Fibroblast of lung (primary cell): ENCODE results near the gene FAM83E. TPM values are rescaled to one million over a fixed set of nuclear protein-coding genes. Genes with fewer than 3 reads are reported as not detected.

Source experiments
- DNase-seq, 2 donors: peaks; one replicate each; pipeline versions ENCODE4 v3.0.0 to v3.0.0-alpha.2; 2010; ENCODE audit warnings: low read depth in 2 of 2
- H2AFZ ChIP-seq: 2 replicates; pipeline ENCODE4 v1.5.1; 2012; ENCODE audit warnings: low read length, control low read depth, inconsistent platforms
- H3K27ac ChIP-seq: 2 replicates; pipeline ENCODE4 v1.5.1; 2011; ENCODE audit warnings: low read length, control low read depth; ENCODE audit not compliant: insufficient read depth
- H3K27me3 ChIP-seq: 2 replicates; pipeline ENCODE4 v1.5.1; 2011; ENCODE audit warnings: mild to moderate bottlenecking, low read length; ENCODE audit not compliant: control insufficient read depth, insufficient read depth
- H3K36me3 ChIP-seq: 2 replicates; pipeline ENCODE4 v1.5.1; 2011; ENCODE audit warnings: low read length; ENCODE audit not compliant: control insufficient read depth, insufficient read depth
- H3K4me1 ChIP-seq: 2 replicates; pipeline ENCODE4 v1.5.1; 2011; ENCODE audit warnings: low read length; ENCODE audit not compliant: control insufficient read depth, insufficient read depth; ENCODE audit errors: extremely low read depth
- H3K4me2 ChIP-seq: 2 replicates; pipeline ENCODE4 v1.5.1; 2011; ENCODE audit warnings: low read length, control low read depth; ENCODE audit not compliant: insufficient read depth; ENCODE audit errors: extremely low read depth
- H3K4me3 ChIP-seq, 4 experiments: fragments of 200-600 bp in 1 of 4; sonication (generic) in 1 of 4; replicated peaks in 1 of 4; 2 replicates each; pipeline ENCODE4 v1.5.1; 2011 to 2016; ENCODE audit warnings: low read length in 4 of 4, low read depth in 3 of 4, mild to moderate bottlenecking in 3 of 4, control low read depth in 2 of 4, inconsistent platforms in 1 of 4, mixed read lengths in 1 of 4; ENCODE audit not compliant: insufficient read depth in 1 of 4; ENCODE audit errors: control extremely low read depth in 1 of 4
- H3K79me2 ChIP-seq: 2 replicates; pipeline ENCODE4 v1.5.1; 2012; ENCODE audit warnings: mild to moderate bottlenecking, low read length, inconsistent platforms; ENCODE audit not compliant: control insufficient read depth, insufficient read depth
- H3K9ac ChIP-seq: 2 replicates; pipeline ENCODE4 v1.5.1; 2011; ENCODE audit warnings: mild to moderate bottlenecking, low read length, control low read depth; ENCODE audit not compliant: insufficient read depth
- H3K9me3 ChIP-seq: 2 replicates; pipeline ENCODE4 v1.5.1; 2012; ENCODE audit warnings: low read depth, low read length; ENCODE audit not compliant: control insufficient read depth, insufficient read depth
- H4K20me1 ChIP-seq: 2 replicates; pipeline ENCODE4 v1.5.1; 2011; ENCODE audit warnings: low read length; ENCODE audit not compliant: control insufficient read depth, insufficient read depth; ENCODE audit errors: extremely low read depth
- CTCF ChIP-seq, 2 donors: IDR thresholded peaks in 1 of 2; conservative IDR thresholded peaks in 1 of 2; 1 replicate in 1 of 2; 2 replicates in 1 of 2; pipeline ENCODE4 v1.5.1; 2011 to 2012; ENCODE audit warnings: low read length in 2 of 2, control low read depth in 1 of 2, inconsistent platforms in 1 of 2, low read depth in 1 of 2, mild to moderate bottlenecking in 1 of 2
- EZH2 ChIP-seq: IDR thresholded peaks from 2 replicates; pipeline ENCODE4 v1.5.1; 2012; ENCODE audit warnings: low read length, control low read depth, mild to moderate bottlenecking; ENCODE audit errors: missing control alignments
- polyA plus RNA-seq, 2 donors: library from polyadenylated mRNA; depleted of rRNA in 1 of 2; stranded (reverse) in 1 of 2; unstranded in 1 of 2; fragments of >200 nt; gene quantifications; 2 replicates each; pipeline ENCODE4 v1.2.1, GENCODE V29; 2011 to 2012; ENCODE audit warnings: missing spikeins in 1 of 2
- total RNA-seq: library from RNA; depleted of rRNA; stranded (reverse); fragments of >200 nt; gene quantifications from 2 replicates; pipeline ENCODE4 v1.2.1, GENCODE V29; 2014

Gene FAM83E
- total and polyA plus RNA-seq, 2 donors (not counting 1 experiment from before 2014, with no cell fraction given): 0.50 TPM; not detected in 1

DNA sequence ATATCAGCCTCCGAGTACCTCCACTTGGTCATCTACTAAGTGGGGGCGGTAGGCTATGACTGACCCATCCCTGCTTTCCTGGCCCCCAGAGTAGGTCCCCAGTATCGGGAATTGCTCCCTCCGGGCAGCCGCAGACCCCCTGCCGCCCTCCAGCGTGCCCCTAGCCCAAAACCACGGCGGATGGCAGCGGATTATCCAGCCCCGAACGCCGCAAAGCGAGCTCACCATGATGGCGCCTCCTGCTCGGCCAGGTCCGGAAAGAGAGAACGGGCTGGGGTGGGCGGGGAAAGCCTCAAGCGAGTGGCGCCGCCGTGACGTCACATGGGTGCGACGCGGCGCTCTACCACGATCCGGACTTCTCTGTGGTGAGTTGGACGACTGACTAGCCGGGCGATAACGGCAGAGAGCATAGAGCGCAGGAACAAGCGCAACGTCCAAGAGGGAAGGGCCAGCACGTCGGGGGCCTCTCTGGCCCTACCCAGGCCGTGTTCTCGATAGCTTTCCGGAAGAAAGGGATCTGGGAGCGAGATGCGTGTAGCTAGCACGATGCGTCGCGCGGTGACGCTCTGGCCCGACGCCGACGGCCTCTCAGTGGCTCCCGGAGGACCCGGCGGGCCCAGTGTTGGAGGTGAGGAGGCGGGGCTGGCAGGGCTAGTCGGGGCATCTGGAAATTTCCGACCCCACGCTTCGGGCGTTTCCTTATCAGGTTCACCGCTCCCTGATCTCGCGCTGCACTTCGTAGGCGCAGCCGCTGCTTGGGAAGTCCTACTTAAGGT lies 4.2 kb upstream of the FAM83E start, which contains the start of the genes RPL18 and SPHK2:
Gene RPL18, minus strand, starts transcription at position 263 of the 776 bp plus-strand sequence. Its CDS starts 35 bp downstream, at position 228.
Gene SPHK2, plus strand, starts transcription at position 591 of the 776 bp plus-strand sequence. CDS start 1,009 bp downstream, outside the sequence.
- H3K4me1 ChIP-seq: peaks cover 19% of the 10 kb centered on the region
- peak within 1 kb of the TSS; percentile 100 for H3K4me2 ChIP-seq
- H3K79me2 ChIP-seq: peaks cover 37% of the 10 kb centered on the region
- H3K4me3 ChIP-seq: peak within 1 kb of the TSS; percentile 79 to 99 (median 93)
- H3K9ac ChIP-seq: peak within 1 kb of the TSS; percentile 92
- no peaks in the 10 kb centered on the region for H3K9me3 ChIP-seq
- H4K20me1 ChIP-seq: peaks cover 2% of the 10 kb centered on the region
- no peaks in the 10 kb centered on the region for H3K27me3 ChIP-seq
- DNase-seq: peak; percentile 100
- H3K27ac ChIP-seq: peak within 1 kb of the TSS; percentile 88
- H2AFZ ChIP-seq: peak within 1 kb of the TSS; percentile 65
- H3K36me3 ChIP-seq: peaks cover 28% of the 10 kb centered on the region
- TF ChIP-seq CTCF (conservative IDR thresholded peaks at IDR 0.05 in 1 of 2, IDR thresholded peaks at IDR 0.05 in 1 of 2; ENCODE audit: low read depth in 1 of 2, low read length in 2 of 2) (peak in 1 of 2 donors; percentile 3), EZH2 (no peak)

DNA sequence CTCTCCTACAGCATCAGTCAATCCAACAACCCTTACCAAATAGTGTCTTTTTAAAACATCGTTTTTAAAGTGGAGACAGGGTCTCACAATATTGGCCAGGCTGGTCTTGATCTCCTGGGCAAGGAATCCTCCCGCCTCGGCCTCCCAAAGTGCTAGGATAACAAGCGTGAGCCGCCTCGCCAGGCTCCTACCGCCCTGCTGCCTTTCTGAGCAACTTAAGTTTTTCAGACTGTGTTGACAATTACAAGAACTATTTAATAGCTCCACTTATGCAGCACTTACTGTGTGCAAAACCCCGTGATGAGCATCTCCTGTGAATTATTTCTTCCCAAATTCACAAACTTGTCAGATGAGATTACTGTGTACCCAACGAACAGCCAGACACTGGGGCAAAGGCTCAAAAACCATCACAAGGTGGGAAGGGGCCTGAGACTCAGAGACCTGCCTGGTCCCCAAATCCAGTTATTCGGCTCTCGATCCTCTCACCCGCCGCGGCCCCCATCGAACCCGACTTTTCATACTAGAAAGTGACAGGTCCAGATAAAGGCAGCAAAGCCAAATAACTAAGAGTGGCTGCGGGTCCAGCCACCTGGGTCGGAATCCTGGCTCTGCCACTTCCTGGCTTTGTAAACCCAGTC lies 3.5 kb upstream of the FAM83E start:
- H3K4me1 ChIP-seq: peaks cover 14% of the 10 kb centered on the region
- H3K36me3 ChIP-seq: peaks cover 28% of the 10 kb centered on the region
- H2AFZ ChIP-seq: no peak overlapping the region
- H3K9me3 ChIP-seq: no peaks in the 10 kb centered on the region
- no peak for DNase-seq
- no peaks in the 10 kb centered on the region for H3K27me3 ChIP-seq
- peak overlapping the region; percentile 100 for H3K4me2 ChIP-seq
- H4K20me1 ChIP-seq: peaks cover 2% of the 10 kb centered on the region
- peak overlapping the region; percentile 79 to 99 (median 93) for H3K4me3 ChIP-seq
- no peak for TF ChIP-seq CTCF (conservative IDR thresholded peaks at IDR 0.05 in 1 of 2, IDR thresholded peaks at IDR 0.05 in 1 of 2; ENCODE audit: low read depth in 1 of 2, low read length in 2 of 2)
- no peak for TF ChIP-seq EZH2
- peak overlapping the region; percentile 92 for H3K9ac ChIP-seq
- H3K27ac ChIP-seq: peak overlapping the region; percentile 86
- peaks cover 37% of the 10 kb centered on the region for H3K79me2 ChIP-seq
